ENCODE measurements around the gene MMRN2. TPM values are rescaled to one million over a fixed set of nuclear protein-coding genes. Genes with fewer than 3 reads are reported as not detected.

The MMRN2 gene
- 0.21 and 8.9 TPM in 2 replicates for total RNA-seq

GRCh38 chr10:86957471-86958115, at the start of gene MMRN2:
Gene MMRN2, minus strand, starts transcription at chr10:86957615. Its CDS starts 74 bp downstream, at chr10:86957541.

GRCh38 chr10:86968271-86968993, 11.0 kb upstream of the MMRN2 start, which contains the start of gene ADIRF:
Gene ADIRF, plus strand, starts transcription at chr10:86968482. Its CDS starts 63 bp downstream, at chr10:86968545.

GRCh38 chr10:86958116-86958900, 893 bp upstream of the MMRN2 start, which contains the start of gene SNCG:
Gene SNCG, plus strand, starts transcription at chr10:86958599. Its CDS starts 99 bp downstream, at chr10:86958698.

Other genes starting within 250 kb of the MMRN2 start
- gene BMPR1A, start 201.0 kb downstream of the MMRN2 start, total RNA-seq, result 35.2 and 48.2 TPM in 2 replicates
- 5.3 and 9.9 TPM in 2 replicates for gene SNCG, start 984 bp upstream of the MMRN2 start, total RNA-seq
- gene ADIRF, start 10.9 kb upstream of the MMRN2 start, total RNA-seq, result 1.00 and 63.6 TPM in 2 replicates
- gene FAM25A, start 62.7 kb upstream of the MMRN2 start, total RNA-seq, result 342 TPM in 1 of 2 replicates, not detected in the other
- gene GLUD1, start 137.2 kb upstream of the MMRN2 start, total RNA-seq, result 129 and 256 TPM in 2 replicates
- 21.1 and 25.3 TPM in 2 replicates for gene SHLD2, start 137.6 kb upstream of the MMRN2 start, total RNA-seq